A549 (cell line): ENCODE data around the gene PDILT.

Experiments
- CHD2 ChIP-seq: fragments of 150-350 bp; IDR thresholded peaks from 2 replicates; pipeline ENCODE4 v1.6.1; 2014; ENCODE audit warnings: low read length; ENCODE audit not compliant: partially characterized antibody
- EHMT2 ChIP-seq: fragments of 200-600 bp; sonication (generic); IDR thresholded peaks from 2 replicates; pipeline ENCODE4 v1.6.1; 2016; ENCODE audit warnings: antibody characterized with exemption, low read depth, mild to moderate bottlenecking, moderate library complexity
- JUNB ChIP-seq: fragments of >200 bp; sonication (Bioruptor Twin); formaldehyde crosslinking; IDR thresholded peaks from 2 replicates; pipeline ENCODE4 v1.6.1; 2016
- NPAS2 ChIP-seq: fragments of 250-450 bp; sonication (Bioruptor Pico); IDR thresholded peaks from 2 replicates; pipeline ENCODE4 v1.8.0; 2022; ENCODE audit warnings: mild to moderate bottlenecking, moderate library complexity, borderline replicate concordance

GRCh38 chr16:20441191-20441590, 36.7 kb upstream of the PDILT start:
- TF ChIP-seq EHMT2, result no peak
- TF ChIP-seq CHD2, result no peak
- TF ChIP-seq NPAS2 (CRISPR knock-in tag), result no peak
- no peak for TF ChIP-seq JUNB
